OCI-M1 (cell line): ENCODE results near the gene AGPS.

ENCODE experiments used
- DNase-seq: peaks from one replicate; lab custom pipeline; 2025; lab: John Stamatoyannopoulos, UW

The AGPS gene

GRCh38 chr2:177552422-177553175 is 160.0 kb downstream of the AGPS start:
- peak; percentile 96 for DNase-seq

- peak; percentile 69 for DNase-seq
Measured at GRCh38 chr2:177553176-177553884, 160.8 kb downstream of the AGPS start.

- no peak for DNase-seq
Measured at GRCh38 chr2:177554365-177554764, 161.8 kb downstream of the AGPS start.

- DNase-seq: no peak
Measured at GRCh38 chr2:177556153-177556552, 163.6 kb downstream of the AGPS start.

GRCh38 chr2:177557794-177558193 is 165.2 kb downstream of the AGPS start:
- DNase-seq: no peak

- no peak for DNase-seq
Measured at GRCh38 chr2:177559638-177560037, 167.1 kb downstream of the AGPS start.

GRCh38 chr2:177568390-177568789 is 175.8 kb downstream of the AGPS start:
- no peak for DNase-seq

GRCh38 chr2:177568893-177569292 is 176.3 kb downstream of the AGPS start:
- no peak for DNase-seq

- DNase-seq: no peak
Measured at GRCh38 chr2:177572236-177572671, 179.7 kb downstream of the AGPS start.

- DNase-seq: no peak
Measured at GRCh38 chr2:177573120-177573519, 180.5 kb downstream of the AGPS start.

GRCh38 chr2:177574356-177574755 is 181.8 kb downstream of the AGPS start:
- DNase-seq: no peak

- no peak for DNase-seq
Measured at GRCh38 chr2:177575358-177575757, 182.8 kb downstream of the AGPS start.

GRCh38 chr2:177577075-177577474 is 184.5 kb downstream of the AGPS start:
- no peak for DNase-seq

GRCh38 chr2:177578454-177578853 is 185.9 kb downstream of the AGPS start:
- no peak for DNase-seq

GRCh38 chr2:177579486-177580036 is 187.0 kb downstream of the AGPS start:
- no peak for DNase-seq

- DNase-seq: no peak
Measured at GRCh38 chr2:177582000-177582399, 189.4 kb downstream of the AGPS start.

GRCh38 chr2:177584030-177584692 is 191.6 kb downstream of the AGPS start:
- no peak for DNase-seq

GRCh38 chr2:177585234-177585863 is 192.8 kb downstream of the AGPS start:
- DNase-seq: no peak

- DNase-seq: no peak
Measured at GRCh38 chr2:177586154-177586553, 193.6 kb downstream of the AGPS start.

GRCh38 chr2:177587371-177587770 is 194.8 kb downstream of the AGPS start:
- DNase-seq: no peak

GRCh38 chr2:177588671-177589070 is 196.1 kb downstream of the AGPS start:
- DNase-seq: no peak

- DNase-seq: no peak
Measured at GRCh38 chr2:177589186-177589585, 196.6 kb downstream of the AGPS start.
